OCI-LY1 (cell line): Measurements from ENCODE around the gene RBM10.

Experiments
- H2AFZ ChIP-seq: fragments of 200-600 bp; sonication (generic), shearing (Covaris generic); 2 replicates; pipeline ENCODE4 v1.6.0; 2014; ENCODE audit warnings: antibody characterized with exemption, mild to moderate bottlenecking, low read length
- H3F3A ChIP-seq: fragments of 200-600 bp; sonication (generic), shearing (Covaris generic); 2 replicates; pipeline ENCODE4 v1.6.0; 2014; ENCODE audit warnings: mild to moderate bottlenecking, antibody characterized with exemption, low read length, moderate library complexity; ENCODE audit not compliant: insufficient read depth
- H3K27ac ChIP-seq: fragments of 200-600 bp; sonication (generic); 2 replicates; pipeline ENCODE4 v1.5.1; 2014; ENCODE audit warnings: low read length, mixed run types, mild to moderate bottlenecking, low read depth; ENCODE audit not compliant: poor library complexity, severe bottlenecking
- H3K27me3 ChIP-seq: fragments of 200-600 bp; sonication (generic); 2 replicates; pipeline ENCODE4 v1.6.0; 2014; ENCODE audit warnings: antibody characterized with exemption, mild to moderate bottlenecking, low read length, moderate library complexity; ENCODE audit not compliant: insufficient read depth
- H3K36me3 ChIP-seq: fragments of 200-600 bp; sonication (generic); 2 replicates; pipeline ENCODE4 v1.6.1; 2014; ENCODE audit warnings: mild to moderate bottlenecking, antibody characterized with exemption, low read length, moderate library complexity, mixed read lengths; ENCODE audit not compliant: insufficient read depth
- H3K4me1 ChIP-seq: fragments of 200-600 bp; sonication (generic); 2 replicates; pipeline ENCODE4 v1.5.1; 2014; ENCODE audit warnings: mild to moderate bottlenecking, low read length, moderate library complexity; ENCODE audit not compliant: insufficient read depth, severe bottlenecking
- H3K4me2 ChIP-seq: fragments of 200-600 bp; sonication (generic), shearing (Covaris generic); 2 replicates; pipeline ENCODE4 v1.6.1; 2014; ENCODE audit warnings: low read length
- H3K4me3 ChIP-seq: fragments of 200-600 bp; sonication (generic); 2 replicates; pipeline ENCODE4 v1.5.1; 2014; ENCODE audit warnings: low read length, low read depth, mild to moderate bottlenecking, mixed read lengths; ENCODE audit not compliant: poor library complexity, severe bottlenecking
- H3K79me2 ChIP-seq: fragments of 200-600 bp; shearing (Covaris generic); 2 replicates; pipeline ENCODE4 v1.6.1; 2016; ENCODE audit warnings: mixed run types, low read length, mixed read lengths; ENCODE audit not compliant: insufficient read depth
- H3K9ac ChIP-seq: fragments of 200-600 bp; sonication (generic), shearing (Covaris generic); 2 replicates; pipeline ENCODE4 v1.6.1; 2014; ENCODE audit warnings: mild to moderate bottlenecking, low read length, mixed read lengths
- H3K9me2 ChIP-seq: fragments of 200-600 bp; sonication (generic), shearing (Covaris generic); 2 replicates; pipeline ENCODE4 v1.6.1; 2014; ENCODE audit warnings: low read depth, mild to moderate bottlenecking, low read length, mixed read lengths
- H3K9me3 ChIP-seq: fragments of 200-600 bp; shearing (Covaris generic); 2 replicates; pipeline ENCODE4 v1.6.1; 2014; ENCODE audit warnings: low read length, mixed read lengths
- H4K20me1 ChIP-seq: fragments of 200-600 bp; sonication (generic), shearing (Covaris generic); 2 replicates; pipeline ENCODE4 v1.6.0; 2016; ENCODE audit warnings: mild to moderate bottlenecking, low read length; ENCODE audit not compliant: insufficient read depth
- CTCF ChIP-seq: fragments of 200-600 bp; sonication (generic), shearing (Covaris generic); IDR thresholded peaks from 2 replicates; pipeline ENCODE4 v1.5.1; 2017; ENCODE audit warnings: mild to moderate bottlenecking, antibody characterized with exemption, low read length, moderate library complexity, mixed read lengths
- EZH2 ChIP-seq: fragments of 200-600 bp; sonication (generic), shearing (Covaris generic); IDR thresholded peaks from 2 replicates; pipeline ENCODE4 v1.8.0; 2017; ENCODE audit warnings: borderline replicate concordance, mixed run types, mild to moderate bottlenecking, antibody characterized with exemption, low read length, moderate library complexity, mixed read lengths

The RBM10 gene

GRCh38 chrX:47177079-47177478 is 32.1 kb downstream of the RBM10 start:
- Histone ChIP-seq H3K36me3 (peaks cover 60% of the 10 kb centered on the region), H3K79me2 (no peaks in the 10 kb centered on the region), H3K9ac (no peak overlapping the region), H2AFZ (no peak overlapping the region), H3K27ac (no peak overlapping the region), H3K9me3 (no peaks in the 10 kb centered on the region), H3K4me1 (no peaks in the 10 kb centered on the region), H3K9me2 (no peaks in the 10 kb centered on the region), H3K4me2 (no peak overlapping the region), H3K27me3 (no peaks in the 10 kb centered on the region), H4K20me1 (no peaks in the 10 kb centered on the region), H3F3A (no peaks in the 10 kb centered on the region), H3K4me3 (no peak overlapping the region)
- TF ChIP-seq CTCF, result no peak
- TF ChIP-seq EZH2, result no peak

GRCh38 chrX:47178337-47178736 is 33.3 kb downstream of the RBM10 start:
- H3F3A ChIP-seq, result no peaks in the 10 kb centered on the region
- no peak overlapping the region for H3K4me2 ChIP-seq
- no peaks in the 10 kb centered on the region for H4K20me1 ChIP-seq
- H3K4me1 ChIP-seq, result no peaks in the 10 kb centered on the region
- no peaks in the 10 kb centered on the region for H3K27me3 ChIP-seq
- H2AFZ ChIP-seq, result no peak overlapping the region
- no peaks in the 10 kb centered on the region for H3K9me3 ChIP-seq
- no peak for TF ChIP-seq EZH2
- no peak for TF ChIP-seq CTCF
- H3K79me2 ChIP-seq, result no peaks in the 10 kb centered on the region
- H3K4me3 ChIP-seq, result no peak overlapping the region
- H3K9ac ChIP-seq, result no peak overlapping the region
- H3K9me2 ChIP-seq, result no peaks in the 10 kb centered on the region
- no peak overlapping the region for H3K27ac ChIP-seq
- peaks cover 64% of the 10 kb centered on the region for H3K36me3 ChIP-seq

GRCh38 chrX:47179221-47179927 is 34.4 kb downstream of the RBM10 start:
- no peak overlapping the region for H3K9ac ChIP-seq
- no peak overlapping the region for H3K4me3 ChIP-seq
- H3K79me2 ChIP-seq, result no peaks in the 10 kb centered on the region
- no peak overlapping the region for H3K27ac ChIP-seq
- H3K36me3 ChIP-seq, result peaks cover 59% of the 10 kb centered on the region
- H4K20me1 ChIP-seq, result no peaks in the 10 kb centered on the region
- H3K9me2 ChIP-seq, result no peaks in the 10 kb centered on the region
- no peaks in the 10 kb centered on the region for H3K4me1 ChIP-seq
- TF ChIP-seq CTCF (no peak), EZH2 (no peak)
- no peaks in the 10 kb centered on the region for H3K9me3 ChIP-seq
- H3F3A ChIP-seq, result no peaks in the 10 kb centered on the region
- no peak overlapping the region for H2AFZ ChIP-seq
- H3K27me3 ChIP-seq, result no peaks in the 10 kb centered on the region
- no peak overlapping the region for H3K4me2 ChIP-seq
